AG09319 (cell line): Measurements from ENCODE around the gene HBQ1.
"Not testable (repeated sequence)": the region's sequence is repeated elsewhere in the genome, so short reads cannot be mapped to it uniquely, and the experiment has no call there.

Source experiments
- DNase-seq: peaks from one replicate; pipeline ENCODE4 v3.0.0-alpha.2; 2010; ENCODE audit warnings: low read depth; ENCODE audit errors: extremely low read depth
- CTCF ChIP-seq: IDR thresholded peaks from 2 replicates; pipeline ENCODE4 v1.5.1; 2011; ENCODE audit warnings: low read depth, mild to moderate bottlenecking, inconsistent platforms, low read length, moderate library complexity

HBQ1 gene

GRCh38 chr16:170788-171187 is 9.5 kb upstream of the HBQ1 start:
- DNase-seq = no peak
- TF ChIP-seq CTCF = no peak

- DNase-seq = not testable (repeated sequence)
Measured at GRCh38 chr16:172374-172941, 7.8 kb upstream of the HBQ1 start, which contains the start of gene HBA2. HBA2 (plus strand) TSS chr16:172876; CDS start chr16:172913, 37 bp downstream.

GRCh38 chr16:173211-173854 is 6.9 kb upstream of the HBQ1 start:
- not testable (repeated sequence) for DNase-seq

- not testable (repeated sequence) for DNase-seq
Measured at GRCh38 chr16:173928-174769, 6.1 kb upstream of the HBQ1 start.

GRCh38 chr16:175011-175949 is 5.0 kb upstream of the HBQ1 start:
- TF ChIP-seq CTCF = no peak
- no peak for DNase-seq

GRCh38 chr16:176006-176405 is 4.3 kb upstream of the HBQ1 start:
- not testable (repeated sequence) for DNase-seq

- not testable (repeated sequence) for DNase-seq
Measured at GRCh38 chr16:176477-177382, 3.5 kb upstream of the HBQ1 start, which contains the start of gene HBA1. HBA1 (plus strand) TSS chr16:176680; CDS start chr16:176717, 37 bp downstream.

- DNase-seq = no peak
Measured at GRCh38 chr16:177394-177822, 2.9 kb upstream of the HBQ1 start.

More at GRCh38 chr16:177394-177822, 2.9 kb upstream of the HBQ1 start:
- no peak for TF ChIP-seq CTCF
